GM12878 (cell line): Measurements from ENCODE around the gene SBDS. TPM values are rescaled to one million over a fixed set of nuclear protein-coding genes. Genes with fewer than 3 reads are reported as not detected.

Source experiments
- ATAC-seq: fragments of 200-7000 bp; cut with Tn5 transposase; 3 replicates; pipeline ENCODE4 v1.9.1; 2020; ENCODE audit warnings: mild to moderate bottlenecking, moderate library complexity
- BruUV-seq: library from RNA; stranded (reverse); fragments of 400-500 nt; replicated peaks from 2 replicates; lab custom pipeline; 2021; lab: Mats Ljungman, UMichigan
- CTCF ChIA-PET: fragments of 300-600 bp; sonication (Branson Sonifier 250); formaldehyde crosslinking; extraction: SDS; loops from one replicate; lab custom pipeline; 2021; ENCODE audit warnings: inconsistent platforms; lab: Yijun Ruan, JAX
- POLR2A ChIA-PET: fragments of 350-600 bp; formaldehyde crosslinking; extraction: SDS; loops from one replicate; lab custom pipeline; 2021; ENCODE audit warnings: inconsistent platforms; lab: Charles Lee
- RAD21 ChIA-PET: fragments of 300-600 bp; sonication (Branson Sonifier 250); formaldehyde crosslinking; loops from one replicate; lab custom pipeline; 2023; ENCODE audit warnings: antibody characterized with exemption; ENCODE audit not compliant: unreplicated experiment; lab: Charles Lee
- SMC1A ChIA-PET: fragments of 300-600 bp; sonication (Branson Sonifier 250); formaldehyde crosslinking; loops from one replicate; lab custom pipeline; 2023; ENCODE audit not compliant: unreplicated experiment, uncharacterized antibody; lab: Charles Lee
- DNase-seq: peaks from one replicate; pipeline ENCODE4 v3.0.0-alpha.2; 2011; ENCODE audit warnings: low read depth, low spot score
- FAIRE-seq: peaks from 3 replicates; lab custom pipeline; 2011; peaks lifted over from hg19 to GRCh38; lab: Jason Lieb, UNC
- H2AFZ ChIP-seq: 2 replicates; pipeline ENCODE4 v1.6.0; 2011; ENCODE audit warnings: low read depth, low read length, control low read depth; ENCODE audit not compliant: control insufficient read depth
- H3K27ac ChIP-seq: 2 replicates; pipeline ENCODE4 v1.5.1; 2011; ENCODE audit warnings: control low read depth; ENCODE audit not compliant: control insufficient read depth, insufficient read depth
- H3K27me3 ChIP-seq, 2 experiments: replicated peaks in 1 of 2; 2 replicates each; pipeline versions ENCODE4 v1.6.0 to v1.6.1; 2011; ENCODE audit warnings: low read length in 1 of 2; ENCODE audit not compliant: control insufficient read depth in 2 of 2, insufficient read depth in 2 of 2
- H3K36me3 ChIP-seq, 2 experiments: 2 replicates each; pipeline ENCODE4 v1.5.1; 2011; ENCODE audit warnings: low read length in 1 of 2; ENCODE audit not compliant: control insufficient read depth in 2 of 2, insufficient read depth in 2 of 2
- H3K4me1 ChIP-seq: 2 replicates; pipeline ENCODE4 v1.6.1; 2011; ENCODE audit warnings: mild to moderate bottlenecking, low read length, moderate library complexity, mixed read lengths; ENCODE audit not compliant: control insufficient read depth, insufficient read depth
- H3K4me2 ChIP-seq: 2 replicates; pipeline ENCODE4 v1.6.0; 2011; ENCODE audit warnings: control low read depth; ENCODE audit not compliant: control insufficient read depth, insufficient read depth
- H3K4me3 ChIP-seq: fragments of 200-600 bp; sonication (generic); 2 replicates; pipeline ENCODE4 v1.5.1; 2016
- H3K79me2 ChIP-seq: 2 replicates; pipeline ENCODE4 v1.6.0; 2011; ENCODE audit warnings: low read length; ENCODE audit not compliant: control insufficient read depth, insufficient read depth
- H3K9ac ChIP-seq: 2 replicates; pipeline ENCODE4 v1.8.0; 2011; ENCODE audit warnings: low read length, control low read depth, mixed read lengths; ENCODE audit not compliant: control insufficient read depth, insufficient read depth
- H3K9me3 ChIP-seq: replicated peaks from 3 replicates; pipeline ENCODE4 v1.5.1; 2011; ENCODE audit warnings: mild to moderate bottlenecking, low read length; ENCODE audit not compliant: control insufficient read depth, insufficient read depth
- H4K20me1 ChIP-seq: 2 replicates; pipeline ENCODE4 v1.6.0; 2011; ENCODE audit not compliant: control insufficient read depth, insufficient read depth
- BCL11A ChIP-seq: IDR thresholded peaks from 2 replicates; pipeline ENCODE4 v1.6.1; 2011; ENCODE audit warnings: low read depth, low read length
- IRF4 ChIP-seq: IDR thresholded peaks from 2 replicates; pipeline ENCODE4 v1.6.1; 2011; ENCODE audit warnings: low read depth, low read length
- SIX5 ChIP-seq: IDR thresholded peaks from 2 replicates; pipeline ENCODE4 v1.6.1; 2011; ENCODE audit warnings: mild to moderate bottlenecking, low read depth, low read length, moderate library complexity; ENCODE audit not compliant: severe bottlenecking
- SKIL ChIP-seq: fragments of 450-650 bp; IDR thresholded peaks from 2 replicates; pipeline ENCODE4 v1.6.1; 2017; ENCODE audit warnings: mild to moderate bottlenecking, low read depth, inconsistent platforms; ENCODE audit not compliant: poor library complexity, severe bottlenecking
- SUPT20H ChIP-seq: IDR thresholded peaks from 2 replicates; pipeline ENCODE4 v1.6.1; 2011; ENCODE audit warnings: low read depth, mild to moderate bottlenecking, low read length, moderate library complexity, borderline replicate concordance; ENCODE audit not compliant: control insufficient read depth
- WGBS: methylation state at CpG from one replicate; pipeline ENCODE4 v1.1.6; 2016; ENCODE audit warnings: low lambda C conversion rate; ENCODE audit not compliant: insufficient replicate concordance, insufficient coverage; ENCODE audit errors: missing lambda C conversion rate; 5-methylcytosine and 5-hydroxymethylcytosine counted together
- in situ Hi-C: fragments of 300-500 bp; cut with MboI; formaldehyde crosslinking; loops from 9 replicates; pipeline ENCODE4 v1.14.3; 2018; ENCODE audit warnings: mixed read lengths
- intact Hi-C: fragments of 100-400 bp; cut with micrococcal nuclease; formaldehyde crosslinking; loops from one replicate; pipeline ENCODE4 v1.14.2; 2022; ENCODE audit not compliant: unreplicated experiment
- polyA plus RNA-seq, 11 experiments: library from polyadenylated mRNA; depleted of rRNA in 4 of 11; unstranded in 6 of 11; stranded (reverse) in 5 of 11; fragments of >200 nt; fragmentation: Nextera tagmentation in 4 of 11; fragmentation: Illumina TruSeq in 1 of 11; extraction: Ambion mirVana in 4 of 11; extraction: Trizol in 1 of 11; gene quantifications; 1 replicate in 1 of 11; 2 replicates in 10 of 11; pipeline versions ENCODE4 v1.2.1 to v1.2.3, GENCODE V29; 2011 to 2016; ENCODE audit warnings: inconsistent platforms in 2 of 11, missing spikeins in 2 of 11, low read depth in 1 of 11
- total RNA-seq, 4 experiments: library from RNA; depleted of rRNA in 3 of 4; stranded (reverse); fragments of >200 nt in 3 of 4; fragmentation: Illumina TruSeq in 1 of 4; extraction: Trizol in 1 of 4; gene quantifications; 2 replicates each; pipeline versions ENCODE4 v1.2.1 to v1.2.3, GENCODE V29; 2013 to 2021
- TF ChIP-seq, protein P1 (sequence below): IDR thresholded peaks from 2 replicates; pipeline ENCODE4 v1.6.1; 2012; ENCODE audit warnings: low read length, inconsistent platforms
- TF ChIP-seq, protein P2 (sequence below): fragments of 450-650 bp; IDR thresholded peaks from 2 replicates; pipeline ENCODE4 v1.6.1; 2017; ENCODE audit warnings: mild to moderate bottlenecking

Gene SBDS
- total and polyA plus RNA-seq, 10 of the 15 experiments (the other 5 are each of a cell fraction or from before 2014, with no cell fraction given), result 22.4 to 63.0 (median 32.8) TPM

- H3K27me3 ChIP-seq, result no peaks in the 10 kb centered on the region
- H3K79me2 ChIP-seq, result no peaks in the 10 kb centered on the region
- H3K27ac ChIP-seq, result no peak overlapping the region
- H3K9ac ChIP-seq, result no peak overlapping the region
- WGBS, result 62% methylated on average over 2 of the region's 2 CpGs
- no peak overlapping the region for H3K4me2 ChIP-seq
- ChIA-PET CTCF (no interaction called here), RAD21 (no interaction called here), POLR2A (interaction anchor here (0.6 kb wide), 1 partner anchor 25 kb away, joined by 3 read pairs; no protein-coding TSS in a partner anchor), SMC1A (no interaction called here)
- no peaks in the 10 kb centered on the region; the same call in 1 of the 2 replicates for H4K20me1 ChIP-seq
- no peak overlapping the region for H2AFZ ChIP-seq
- H3K4me3 ChIP-seq, result no peak overlapping the region
- in situ Hi-C loops (no loop called here), intact Hi-C loops (no loop called here)
- H3K36me3 ChIP-seq, result peaks cover 11 to 26% of the 10 kb centered on the region in 2 experiments
- TF ChIP-seq IRF4, result no peak
- TF ChIP-seq, protein P1, sequence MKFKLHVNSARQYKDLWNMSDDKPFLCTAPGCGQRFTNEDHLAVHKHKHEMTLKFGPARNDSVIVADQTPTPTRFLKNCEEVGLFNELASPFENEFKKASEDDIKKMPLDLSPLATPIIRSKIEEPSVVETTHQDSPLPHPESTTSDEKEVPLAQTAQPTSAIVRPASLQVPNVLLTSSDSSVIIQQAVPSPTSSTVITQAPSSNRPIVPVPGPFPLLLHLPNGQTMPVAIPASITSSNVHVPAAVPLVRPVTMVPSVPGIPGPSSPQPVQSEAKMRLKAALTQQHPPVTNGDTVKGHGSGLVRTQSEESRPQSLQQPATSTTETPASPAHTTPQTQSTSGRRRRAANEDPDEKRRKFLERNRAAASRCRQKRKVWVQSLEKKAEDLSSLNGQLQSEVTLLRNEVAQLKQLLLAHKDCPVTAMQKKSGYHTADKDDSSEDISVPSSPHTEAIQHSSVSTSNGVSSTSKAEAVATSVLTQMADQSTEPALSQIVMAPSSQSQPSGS, result no peak
- no peak for TF ChIP-seq SIX5
- no peak for TF ChIP-seq BCL11A
- no peak for TF ChIP-seq SUPT20H
- TF ChIP-seq, protein P2, sequence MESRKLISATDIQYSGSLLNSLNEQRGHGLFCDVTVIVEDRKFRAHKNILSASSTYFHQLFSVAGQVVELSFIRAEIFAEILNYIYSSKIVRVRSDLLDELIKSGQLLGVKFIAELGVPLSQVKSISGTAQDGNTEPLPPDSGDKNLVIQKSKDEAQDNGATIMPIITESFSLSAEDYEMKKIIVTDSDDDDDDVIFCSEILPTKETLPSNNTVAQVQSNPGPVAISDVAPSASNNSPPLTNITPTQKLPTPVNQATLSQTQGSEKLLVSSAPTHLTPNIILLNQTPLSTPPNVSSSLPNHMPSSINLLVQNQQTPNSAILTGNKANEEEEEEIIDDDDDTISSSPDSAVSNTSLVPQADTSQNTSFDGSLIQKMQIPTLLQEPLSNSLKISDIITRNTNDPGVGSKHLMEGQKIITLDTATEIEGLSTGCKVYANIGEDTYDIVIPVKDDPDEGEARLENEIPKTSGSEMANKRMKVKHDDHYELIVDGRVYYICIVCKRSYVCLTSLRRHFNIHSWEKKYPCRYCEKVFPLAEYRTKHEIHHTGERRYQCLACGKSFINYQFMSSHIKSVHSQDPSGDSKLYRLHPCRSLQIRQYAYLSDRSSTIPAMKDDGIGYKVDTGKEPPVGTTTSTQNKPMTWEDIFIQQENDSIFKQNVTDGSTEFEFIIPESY, result no peak
- no peak for TF ChIP-seq SKIL
- no peak for DNase-seq
- no peaks in the 10 kb centered on the region for H3K4me1 ChIP-seq
- no peaks in the 10 kb centered on the region for H3K9me3 ChIP-seq
- no peak for ATAC-seq
- no peak for FAIRE-seq
- BruUV-seq, result no TSS peak
Observed at GRCh38 chr7:66946545-66946944, 48.8 kb downstream of the SBDS start.
